ENCODE results near the gene TIGD4.

GRCh38 chr4:152773953-152774352 is 5.6 kb downstream of the TIGD4 start:
- TF ChIP-seq CTCF (conservative IDR thresholded peaks at IDR 0.05; ENCODE audit: low read depth in 2 of 2), result no peak
- TF ChIP-seq EZH2 (IDR thresholded peaks at IDR 0.05; ENCODE audit: low read depth, unreplicated experiment), result no peak
- no peak for TF ChIP-seq ETS1 (IDR thresholded peaks at IDR 0.05)
- TF ChIP-seq REST (IDR thresholded peaks at IDR 0.05; ENCODE audit: unreplicated experiment), result no peak
- TF ChIP-seq POLR2AphosphoS5 (IDR thresholded peaks at IDR 0.05; ENCODE audit: low read depth), result no peak
- no peak for TF ChIP-seq EZH2phosphoT487 (IDR thresholded peaks at IDR 0.05; ENCODE audit: unreplicated experiment)
- no peak for TF ChIP-seq ZNF114 (CRISPR knock-in tag; IDR thresholded peaks at IDR 0.05)
- TF ChIP-seq ZNF331 (CRISPR knock-in tag; IDR thresholded peaks at IDR 0.05; ENCODE audit: low read depth), result no peak
- no peak for TF ChIP-seq CREB1 (CRISPR knock-in tag; IDR thresholded peaks at IDR 0.05; ENCODE audit: low read depth)
- no peak for TF ChIP-seq STAT1 (IDR thresholded peaks at IDR 0.05; ENCODE audit: unreplicated experiment)
- TF ChIP-seq JUNB (IDR thresholded peaks at IDR 0.05; ENCODE audit: unreplicated experiment), result no peak

Data from GM23338 (cell line).